SIG-M5 (cell line): Measurements from ENCODE around the gene KRT6B.
"Not testable (repeated sequence)": the region's sequence is repeated elsewhere in the genome, so short reads cannot be mapped to it uniquely, and the experiment has no call there.

ENCODE experiments used
- DNase-seq: peaks from one replicate; lab custom pipeline; 2025; lab: John Stamatoyannopoulos, UW

KRT6B gene

DNA sequence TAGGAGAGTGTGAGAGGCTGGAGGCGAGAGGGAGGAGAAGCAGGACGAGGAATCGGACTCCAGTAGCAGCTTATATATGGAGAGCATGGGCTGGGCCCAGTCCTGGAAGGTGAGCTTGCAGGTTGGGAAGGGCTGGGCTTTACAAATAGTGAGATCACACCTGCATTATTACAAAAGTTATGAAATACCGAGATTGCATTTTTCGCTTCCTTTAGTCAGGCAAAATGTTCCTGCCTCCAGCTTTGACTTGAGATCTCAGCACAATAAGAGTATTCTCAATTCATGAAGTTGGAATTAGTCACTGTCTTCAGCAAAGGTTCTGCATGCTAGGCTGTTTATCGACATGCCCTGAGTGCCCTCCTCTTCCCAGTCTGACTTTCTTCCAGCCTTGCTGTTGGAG lies at the start of gene KRT6B:
Gene KRT6B, minus strand, starts transcription at position 46 of the 400 bp plus-strand sequence. CDS start 68 bp downstream, outside the sequence.
- DNase-seq, result no peak

DNA sequence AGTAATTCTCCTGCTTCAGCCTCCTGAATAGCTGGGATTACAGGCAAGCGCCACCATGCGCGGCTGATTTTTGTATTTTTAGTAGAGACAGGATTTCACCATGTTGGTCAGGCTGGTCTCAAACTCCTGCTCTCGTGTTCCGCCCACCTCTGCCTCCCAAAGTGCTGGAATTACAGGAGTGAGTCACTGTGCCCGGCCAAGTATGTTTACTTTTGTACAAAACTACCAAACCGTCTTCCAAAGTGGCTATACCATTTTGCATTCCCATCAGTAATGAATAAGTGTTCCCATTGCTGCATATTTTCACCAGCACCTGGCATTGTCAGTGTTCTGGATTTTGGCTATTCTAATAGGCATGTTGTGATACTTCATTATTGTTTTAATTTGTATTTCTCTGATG lies 49.5 kb upstream of the KRT6B start:
- no peak for DNase-seq

DNA sequence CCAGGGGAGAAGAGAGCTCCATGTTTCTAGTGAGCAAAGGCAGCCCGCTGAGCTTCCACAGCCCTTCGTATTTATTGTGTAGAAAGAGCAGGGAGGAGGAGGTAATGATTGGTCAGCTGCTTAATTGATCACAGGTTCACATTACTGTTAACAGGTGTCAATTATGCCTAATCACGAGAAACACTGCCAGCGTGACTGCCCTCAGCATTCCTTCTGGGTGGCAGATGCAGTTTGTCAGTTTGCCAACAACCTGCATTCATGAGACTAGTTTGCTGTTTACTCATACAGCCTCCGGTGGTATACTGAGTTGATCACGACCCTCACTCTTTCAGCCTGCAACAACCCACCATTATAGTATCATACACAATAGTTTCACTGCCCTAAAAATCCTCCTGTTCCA lies 48.6 kb upstream of the KRT6B start:
- not testable (repeated sequence) for DNase-seq

DNA sequence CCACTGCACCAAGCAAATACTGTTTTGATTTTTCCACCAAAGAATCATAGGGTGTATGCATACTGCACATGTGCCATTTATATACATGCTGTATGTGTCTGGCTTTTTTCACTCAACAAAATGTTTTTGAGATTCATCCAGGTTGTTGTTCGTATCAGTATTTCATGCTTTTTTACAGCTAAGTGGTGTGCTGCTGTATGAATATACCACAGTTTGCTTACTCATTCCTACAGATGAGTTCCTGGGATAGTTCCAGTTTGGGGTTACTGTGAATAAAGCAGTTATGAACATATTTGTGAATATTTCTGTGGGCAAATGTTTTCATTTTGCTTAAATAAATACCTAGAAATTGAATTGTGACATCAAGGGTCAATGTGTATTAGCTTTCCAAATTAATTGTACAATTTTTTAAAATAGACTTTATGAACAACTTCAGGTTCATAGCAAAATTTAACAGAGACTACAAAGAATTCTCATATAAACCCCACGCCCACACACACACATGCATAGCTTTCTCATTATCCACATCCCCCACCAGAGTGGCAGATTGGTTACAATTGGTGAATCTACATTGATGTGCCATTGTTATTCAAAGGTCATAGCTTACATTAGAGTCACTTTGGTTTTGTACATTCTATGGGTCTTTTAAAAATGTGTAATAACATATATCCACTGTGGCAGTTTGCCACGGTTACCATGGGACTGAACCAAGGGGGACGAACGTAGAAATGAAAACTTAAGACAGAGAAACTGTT lies 48.0 kb upstream of the KRT6B start:
- no peak for DNase-seq

DNA sequence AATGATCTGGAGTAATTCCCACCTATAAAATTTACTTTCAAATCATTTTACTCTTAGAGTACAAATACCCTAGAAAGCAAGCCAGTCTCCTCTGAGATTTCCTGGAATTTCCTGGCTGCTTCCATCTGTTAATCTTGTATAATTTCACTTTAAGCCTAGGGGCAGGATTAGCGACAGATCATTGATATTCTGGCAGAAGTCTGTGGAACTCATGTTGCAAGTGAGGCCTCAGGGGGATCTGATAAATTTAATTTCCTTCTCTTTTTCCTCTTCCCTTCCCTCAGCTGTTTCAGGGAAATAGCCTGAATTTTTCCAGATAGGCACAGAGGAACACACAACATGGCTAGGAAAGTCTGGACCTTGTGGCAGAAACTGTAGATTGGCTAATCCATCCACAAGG lies 47.0 kb upstream of the KRT6B start:
- no peak for DNase-seq

DNA sequence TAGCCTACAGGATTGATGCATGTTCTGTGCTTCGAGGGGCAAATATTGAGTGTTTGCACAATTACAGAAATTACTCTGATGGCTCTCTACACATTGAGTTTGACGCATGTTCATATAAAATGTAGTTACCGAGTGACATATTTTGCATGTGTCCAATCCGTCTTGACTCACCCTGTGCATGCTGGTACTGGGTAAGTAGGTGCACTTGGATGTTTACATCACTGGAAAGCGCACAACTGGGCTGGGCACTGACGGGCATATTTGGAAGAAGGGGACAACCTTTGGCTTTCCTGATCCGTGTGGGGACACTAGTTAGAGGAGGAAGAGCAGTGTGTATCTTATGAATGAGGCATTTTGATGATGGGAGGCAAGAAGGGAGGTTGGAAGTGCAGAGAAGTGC lies 46.0 kb upstream of the KRT6B start:
- DNase-seq, result no peak

DNA sequence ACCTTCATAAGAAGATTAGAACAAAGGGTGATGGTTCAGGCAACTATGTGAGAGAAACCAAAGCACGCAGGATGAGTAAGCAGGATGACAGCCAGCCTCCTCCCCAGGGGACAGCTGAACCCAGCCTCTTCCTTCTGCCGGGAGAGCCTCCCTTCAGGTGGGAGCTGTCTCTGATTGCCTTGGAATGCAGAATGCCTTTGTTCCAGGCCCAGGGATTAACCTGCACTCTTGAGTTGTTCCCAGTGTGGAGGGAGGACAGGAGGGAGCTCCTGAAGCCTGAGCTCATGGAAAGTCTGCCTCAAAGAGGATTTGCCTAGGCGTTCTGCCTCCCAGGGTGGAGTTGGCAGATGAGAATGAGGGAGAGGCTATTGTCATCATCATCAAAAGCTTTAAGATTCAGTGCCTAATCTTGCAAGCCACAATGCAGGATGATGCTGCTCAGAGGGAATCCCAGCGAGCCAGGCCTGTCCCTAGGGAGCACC lies 44.7 kb upstream of the KRT6B start:
- DNase-seq, result no peak

DNA sequence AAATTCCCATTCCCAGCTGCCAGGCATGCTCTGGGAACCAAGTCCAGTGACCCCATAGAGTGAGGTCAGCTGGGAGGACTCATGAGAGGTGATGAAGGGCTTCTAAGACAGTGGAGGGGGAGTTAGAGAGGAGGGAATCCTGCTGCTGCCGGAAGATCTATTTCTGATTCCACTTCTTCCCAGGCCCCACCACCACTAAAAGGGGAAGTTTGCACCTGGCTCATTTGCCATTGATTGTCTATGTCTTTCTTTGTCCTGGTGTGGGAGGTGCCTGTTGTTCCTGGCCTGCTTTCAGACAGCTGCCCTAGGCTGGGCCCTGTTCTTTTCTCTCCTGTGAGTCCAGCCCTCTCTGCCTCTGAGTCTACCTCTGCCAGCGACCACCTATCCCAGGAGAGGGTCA lies 44.1 kb upstream of the KRT6B start:
- no peak for DNase-seq

DNA sequence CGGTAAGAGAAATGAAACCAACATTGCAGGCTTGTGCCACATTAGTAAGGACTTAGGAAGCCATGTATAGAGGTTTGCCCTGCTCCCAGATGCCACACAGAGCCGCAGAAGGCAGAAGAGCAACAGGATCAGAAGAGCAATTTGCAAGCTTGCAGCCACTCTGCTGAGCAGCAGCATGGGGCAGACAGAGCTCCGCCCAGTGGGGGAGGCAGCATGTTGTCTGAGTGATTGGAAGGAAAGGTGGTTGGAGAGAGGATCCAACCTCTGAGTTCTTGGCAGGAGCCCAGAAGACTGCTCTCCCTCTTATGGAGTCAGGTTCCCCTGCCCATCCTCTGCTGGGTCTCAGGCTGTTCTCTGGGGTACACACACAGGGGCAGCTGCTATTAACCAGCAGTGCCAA lies 43.4 kb upstream of the KRT6B start:
- DNase-seq, result no peak

DNA sequence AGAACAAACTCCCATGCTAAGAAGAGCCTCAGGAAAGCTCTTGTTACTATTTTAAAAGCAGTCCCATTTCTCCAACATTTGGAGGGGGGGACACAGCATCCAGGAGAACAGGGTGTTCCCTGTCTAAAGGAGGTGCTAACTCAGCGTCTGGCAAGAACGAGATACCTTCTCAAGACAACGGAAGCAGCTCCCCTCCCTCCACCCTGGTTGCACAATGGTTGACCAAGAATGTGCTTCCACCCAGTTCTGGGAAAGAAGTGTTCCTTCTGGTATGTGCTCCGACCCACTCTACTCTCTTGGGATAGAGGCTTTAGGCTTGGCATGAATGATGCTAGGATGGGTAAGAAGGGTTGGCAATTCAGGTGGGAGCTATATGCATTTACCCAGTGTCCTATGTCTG lies 42.6 kb upstream of the KRT6B start:
- DNase-seq, result no peak

DNA sequence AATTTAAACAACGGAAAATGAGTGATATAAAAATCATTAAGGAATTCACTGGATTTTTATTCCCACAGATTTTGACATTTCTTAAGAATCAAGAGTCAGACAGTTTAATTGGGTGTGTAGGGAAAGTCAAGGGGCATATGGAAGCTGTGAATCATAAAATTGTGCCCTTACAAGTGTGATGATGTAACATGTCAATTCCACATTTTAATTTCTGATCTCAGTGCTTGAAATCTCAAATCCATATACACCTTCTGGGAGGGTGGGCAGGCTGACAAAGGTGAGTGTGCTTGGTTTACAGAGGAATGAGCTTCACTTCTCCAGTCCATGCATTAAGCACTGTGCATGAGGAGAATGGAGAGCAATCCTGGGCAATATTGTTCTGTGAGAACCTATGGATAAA lies 42.2 kb upstream of the KRT6B start:
- DNase-seq, result no peak

DNA sequence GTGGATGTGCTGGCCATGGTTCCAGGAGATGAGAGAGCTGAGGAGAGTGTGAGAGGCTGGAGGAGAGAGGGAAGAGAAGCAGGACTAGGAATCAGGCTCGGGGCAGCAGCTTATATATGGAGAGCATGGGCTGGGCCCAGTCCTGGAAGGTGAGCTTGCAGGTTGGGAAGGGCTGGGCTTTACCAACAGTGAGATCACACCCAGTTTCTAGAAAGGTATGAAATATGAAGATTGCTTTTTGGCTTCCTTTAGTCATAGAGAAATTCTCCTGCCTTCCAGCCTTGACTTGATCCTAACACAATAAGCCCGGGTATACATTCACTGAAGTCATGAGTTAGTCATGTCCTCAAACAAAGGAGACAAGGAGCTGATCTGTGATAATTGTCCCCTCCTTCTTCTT lies 41.2 kb upstream of the KRT6B start, which contains the start of gene KRT6A:
Gene KRT6A, minus strand, starts transcription at position 86 of the 400 bp plus-strand sequence. Its CDS starts 69 bp downstream, at position 17.
- DNase-seq, result no peak

DNA sequence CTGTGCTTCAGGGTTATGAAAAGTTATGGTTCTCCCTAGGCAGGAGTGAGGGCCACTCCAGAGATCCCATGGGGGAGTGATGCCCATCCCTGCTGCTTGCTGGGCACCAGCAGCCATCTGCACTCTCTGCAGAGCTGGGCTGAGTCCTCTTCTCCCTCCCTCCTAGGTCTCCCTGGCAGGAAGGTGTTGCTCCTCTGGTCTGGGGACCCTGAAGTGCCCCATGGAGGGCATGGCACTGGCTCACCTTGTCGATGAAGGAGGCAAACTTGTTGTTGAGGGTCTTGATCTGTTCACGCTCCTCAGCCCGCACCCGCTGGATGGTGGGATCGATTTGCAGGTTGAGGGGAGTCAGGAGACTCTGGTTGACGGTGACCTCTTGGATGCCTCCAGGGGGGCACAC lies 40.5 kb upstream of the KRT6B start:
- not testable (repeated sequence) for DNase-seq

DNA sequence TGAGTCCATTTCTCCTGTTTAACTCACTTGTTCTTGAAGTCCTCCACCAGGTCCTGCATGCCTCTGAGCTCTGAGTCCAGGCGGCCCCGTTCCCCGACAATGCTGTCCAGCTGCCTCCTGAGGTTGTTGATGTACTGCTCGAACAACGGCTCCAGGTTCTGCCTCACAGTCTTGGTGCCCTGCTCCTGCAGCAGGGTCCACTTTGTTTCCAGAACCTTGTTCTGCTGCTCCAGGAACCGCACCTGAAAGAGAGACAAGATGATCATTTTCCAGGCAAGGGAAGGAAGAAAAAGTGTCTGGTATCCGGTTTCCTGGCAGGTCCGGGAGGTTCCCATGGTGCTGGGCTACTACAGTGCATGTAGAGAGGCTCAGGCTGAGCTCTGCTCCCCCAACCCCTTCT lies 39.5 kb upstream of the KRT6B start:
- DNase-seq, result not testable (repeated sequence)

DNA sequence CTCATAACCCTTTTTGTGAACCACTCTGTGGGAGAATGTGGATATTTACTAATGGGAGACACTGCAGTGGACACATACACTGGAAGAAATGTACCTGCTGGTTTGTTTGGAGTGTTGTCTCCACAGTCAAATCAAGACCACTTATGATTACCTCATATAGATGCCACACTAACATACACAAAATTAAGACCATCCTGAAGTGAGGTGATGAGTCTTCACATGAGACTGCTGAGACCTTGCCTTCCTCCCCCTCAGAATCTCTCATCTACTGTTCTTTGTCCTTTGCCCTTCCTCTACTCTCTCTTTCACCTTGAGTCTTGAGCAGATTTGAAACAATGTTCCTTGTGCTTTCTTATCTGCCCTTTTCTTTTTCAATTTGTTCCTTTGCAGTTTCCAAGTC lies 36.8 kb upstream of the KRT6B start:
- DNase-seq, result no peak

DNA sequence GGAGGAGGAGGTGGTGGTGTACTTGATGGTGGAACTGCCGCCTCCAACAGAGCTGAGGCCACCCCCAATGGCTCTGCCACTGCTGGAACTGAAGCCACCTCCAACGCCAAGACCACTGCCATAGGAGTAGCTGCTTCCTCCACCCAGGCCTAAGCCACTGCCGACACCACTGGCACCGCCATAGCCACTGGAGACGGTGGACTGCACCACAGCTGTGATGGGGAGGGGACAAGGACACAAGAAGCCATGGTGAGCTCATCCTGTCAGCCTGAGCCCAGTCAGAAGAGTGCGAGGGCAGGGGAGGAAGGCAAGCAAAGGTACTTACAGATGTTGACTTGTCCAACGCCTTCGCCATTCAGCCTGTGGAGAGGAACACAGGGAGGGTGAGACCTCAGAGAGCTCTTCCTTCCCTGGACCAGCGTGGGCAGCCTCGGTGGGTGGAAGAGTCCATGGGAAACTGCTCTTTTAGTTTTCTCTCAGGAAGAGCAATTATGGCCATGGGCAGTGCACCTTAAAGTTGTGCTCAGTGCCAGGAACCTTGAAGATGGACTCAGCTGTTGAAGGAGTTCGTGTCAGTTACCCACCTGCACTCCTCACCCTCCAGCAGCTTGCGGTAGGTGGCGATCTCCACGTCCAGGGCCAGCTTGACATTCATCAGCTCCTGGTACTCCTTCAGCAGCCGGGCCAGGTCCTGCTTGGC lies 35.9 kb upstream of the KRT6B start:
- DNase-seq, result not testable (repeated sequence)

DNA sequence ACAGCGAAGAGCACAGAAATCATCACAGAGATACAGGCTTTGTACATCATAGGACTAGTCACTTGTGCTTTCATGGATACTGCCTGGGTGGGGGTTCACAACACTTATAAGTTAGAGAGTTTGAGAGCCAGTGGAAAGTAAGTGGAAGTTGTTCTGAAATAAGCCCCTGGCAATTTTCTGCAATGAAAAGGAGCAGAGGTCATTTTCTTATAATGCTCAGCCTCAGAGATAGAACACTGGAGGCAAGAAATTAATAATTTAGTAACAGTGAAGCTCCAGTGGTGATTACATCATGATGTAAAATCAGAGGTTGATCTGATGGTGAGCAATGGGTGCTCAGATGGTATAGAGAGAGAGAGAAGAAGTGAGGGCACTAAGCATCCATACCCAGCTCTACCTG lies 35.3 kb upstream of the KRT6B start:
- no peak for DNase-seq

DNA sequence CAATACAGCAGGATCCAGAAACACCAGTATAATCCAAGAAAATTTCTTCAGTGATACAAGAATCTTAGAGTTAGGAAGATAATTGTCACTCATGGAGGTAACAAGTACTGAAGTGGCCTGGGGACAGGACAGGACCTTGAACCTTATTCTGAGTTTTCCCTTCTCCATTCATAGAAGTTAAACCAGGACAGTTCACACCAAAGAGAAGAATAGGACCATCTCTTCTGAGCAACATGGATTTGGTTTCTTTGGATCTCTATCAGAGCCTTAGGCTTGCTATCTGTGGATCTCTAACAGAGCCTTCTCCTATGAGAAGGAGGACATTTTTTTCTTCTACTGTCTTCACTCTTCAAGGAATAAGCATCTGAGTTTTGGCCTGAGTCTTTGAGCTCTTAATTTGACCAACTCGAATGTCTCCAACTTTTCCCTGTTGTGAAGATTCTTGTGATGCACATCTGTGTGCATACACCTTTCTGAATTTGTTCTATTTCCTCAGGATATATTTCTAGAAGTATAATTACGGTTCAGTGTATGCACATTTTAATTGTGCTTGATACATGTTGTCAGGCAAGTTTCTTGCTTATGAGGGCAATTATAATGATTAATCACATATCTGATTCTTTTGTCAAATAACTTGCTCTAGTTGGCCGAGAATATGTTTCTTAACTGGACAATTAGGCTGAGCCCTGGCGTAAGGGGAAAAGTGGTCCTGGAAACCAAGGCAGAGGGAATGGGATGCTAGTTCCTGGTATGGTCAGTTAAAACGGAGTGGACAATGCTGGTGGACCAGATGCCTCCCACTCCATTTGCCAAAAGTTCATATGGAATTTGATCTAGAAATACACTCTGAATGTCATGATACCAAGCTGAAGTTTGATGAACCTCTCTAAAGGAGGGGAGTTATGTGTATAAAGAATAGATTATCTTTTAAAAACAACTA lies 34.5 kb upstream of the KRT6B start:
- DNase-seq, result no peak

DNA sequence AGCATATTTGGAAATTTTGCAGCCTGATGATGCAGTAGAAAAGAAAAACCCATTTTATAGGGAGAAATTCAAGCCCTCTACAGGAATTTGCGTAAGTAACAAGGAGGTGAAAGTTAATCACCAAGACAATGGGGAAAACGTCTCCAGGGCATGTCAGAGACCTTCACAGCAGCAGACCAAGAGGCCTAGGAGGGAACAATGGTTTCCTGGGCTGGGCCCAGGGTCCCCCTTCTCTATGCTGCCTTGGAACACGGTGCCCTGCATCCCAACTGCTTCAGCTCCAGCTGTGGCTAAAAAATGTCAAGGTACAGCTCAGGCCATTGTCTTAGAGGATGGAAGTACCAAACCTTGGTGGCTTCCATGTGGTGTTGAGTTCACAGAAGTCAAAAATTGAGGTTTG lies 28.1 kb upstream of the KRT6B start:
- DNase-seq, result no peak

DNA sequence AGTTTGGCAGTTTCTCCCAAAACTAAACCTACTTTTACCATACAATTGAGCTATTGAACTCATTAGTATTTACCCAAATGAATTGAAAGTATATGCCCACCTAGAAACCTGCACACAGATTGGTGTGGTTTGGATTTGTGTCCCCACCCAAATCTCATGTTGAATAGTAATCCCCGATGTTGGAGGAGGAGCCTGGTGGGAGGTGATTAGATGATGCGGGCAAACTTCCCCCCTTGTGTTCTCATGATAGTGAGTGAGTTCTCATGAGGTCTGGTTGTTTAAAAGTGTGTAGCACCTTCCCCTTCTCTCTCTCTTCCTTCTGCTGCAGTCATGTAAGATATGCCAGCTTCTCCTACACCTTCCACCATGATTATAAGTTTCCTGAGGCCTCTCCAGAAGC lies 25.7 kb upstream of the KRT6B start:
- DNase-seq, result no peak

DNA sequence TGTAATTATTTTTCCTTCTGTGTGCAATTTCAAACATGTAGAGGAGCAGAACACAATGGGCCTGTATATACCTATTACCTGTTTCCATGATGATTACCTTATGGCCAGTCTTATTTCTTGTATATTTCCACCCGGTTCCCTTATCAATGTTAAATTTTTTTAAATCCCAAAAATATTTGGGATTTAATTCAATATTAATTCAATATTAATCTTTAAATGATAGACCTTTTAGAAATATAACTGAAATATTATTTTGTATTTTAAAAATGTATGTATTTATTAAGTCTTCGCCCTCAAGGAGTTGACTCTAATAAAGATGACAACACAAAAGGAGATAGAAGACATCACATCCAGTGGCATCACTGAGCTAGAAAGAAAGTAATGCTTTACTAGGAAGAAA lies 22.3 kb upstream of the KRT6B start:
- no peak for DNase-seq

DNA sequence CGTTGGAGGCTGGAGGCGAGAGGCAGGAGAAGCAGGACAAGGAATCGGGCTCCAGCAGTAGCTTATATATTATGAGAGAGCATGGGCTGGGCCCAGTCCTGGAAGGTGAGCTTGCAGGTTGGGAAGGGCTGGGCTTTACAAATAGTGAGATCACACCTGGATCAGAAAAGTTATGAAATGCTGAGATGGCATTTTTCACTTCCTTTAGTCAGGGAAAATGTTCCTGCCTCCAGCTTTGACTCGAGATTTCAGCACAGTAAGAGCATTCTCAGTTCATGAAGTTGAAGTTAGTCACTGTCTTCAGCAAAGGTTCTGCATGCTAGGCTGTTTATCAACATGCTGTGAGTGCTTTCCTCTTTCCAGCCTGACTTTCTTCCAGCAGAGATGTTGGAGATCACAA lies 21.8 kb upstream of the KRT6B start, which contains the start of gene KRT6C:
Gene KRT6C, minus strand, starts transcription at position 38 of the 400 bp plus-strand sequence. CDS start 68 bp downstream, outside the sequence.
- no peak for DNase-seq
